DOHH2 (cell line): ENCODE results near the gene CD200R1L.

Experiments used
- H3F3A ChIP-seq: fragments of 200-600 bp; sonication (generic), shearing (Covaris generic); 2 replicates; pipeline ENCODE4 v1.6.0; 2016; ENCODE audit warnings: antibody characterized with exemption, mild to moderate bottlenecking; ENCODE audit not compliant: control insufficient read depth, insufficient read depth
- H3K27ac ChIP-seq: fragments of 200-600 bp; sonication (generic); 2 replicates; pipeline ENCODE4 v1.5.1; 2014; ENCODE audit warnings: low read depth, mild to moderate bottlenecking, low read length, moderate library complexity
- H3K27me3 ChIP-seq: fragments of 200-600 bp; sonication (generic); 2 replicates; pipeline ENCODE4 v1.6.1; 2014; ENCODE audit warnings: mild to moderate bottlenecking, low read length, mixed read lengths; ENCODE audit not compliant: control insufficient read depth
- H3K36me3 ChIP-seq: fragments of 200-600 bp; sonication (generic); 2 replicates; pipeline ENCODE4 v1.6.1; 2014; ENCODE audit warnings: mild to moderate bottlenecking, low read length, moderate library complexity, mixed read lengths; ENCODE audit not compliant: control insufficient read depth
- H3K4me1 ChIP-seq: fragments of 200-600 bp; sonication (generic); 2 replicates; pipeline ENCODE4 v1.6.1; 2014; ENCODE audit warnings: mild to moderate bottlenecking, low read length, mixed read lengths; ENCODE audit not compliant: control insufficient read depth
- H3K4me2 ChIP-seq: fragments of 200-600 bp; sonication (generic); 2 replicates; pipeline ENCODE4 v1.6.0; 2014; ENCODE audit warnings: mild to moderate bottlenecking, low read length, moderate library complexity
- H3K4me3 ChIP-seq: fragments of 200-600 bp; sonication (generic); 2 replicates; pipeline ENCODE4 v1.5.1; 2014; ENCODE audit warnings: mild to moderate bottlenecking, low read length, mixed read lengths
- H3K79me2 ChIP-seq: fragments of 200-600 bp; sonication (generic); 2 replicates; pipeline ENCODE4 v1.6.1; 2014; ENCODE audit warnings: mild to moderate bottlenecking, low read length, mixed read lengths; ENCODE audit not compliant: control insufficient read depth
- H3K9me2 ChIP-seq: fragments of 200-600 bp; sonication (generic); replicated peaks from 2 replicates; pipeline ENCODE4 v1.6.1; 2014; ENCODE audit warnings: mild to moderate bottlenecking, low read length, mixed read lengths; ENCODE audit not compliant: control insufficient read depth
- H3K9me3 ChIP-seq: fragments of 200-600 bp; sonication (generic); 2 replicates; pipeline ENCODE4 v1.6.1; 2014; ENCODE audit warnings: antibody characterized with exemption, low read length, mixed read lengths; ENCODE audit not compliant: control insufficient read depth, insufficient read depth
- H4K20me1 ChIP-seq: fragments of 200-600 bp; sonication (generic); 2 replicates; pipeline ENCODE4 v1.6.0; 2014; ENCODE audit warnings: low read depth, mild to moderate bottlenecking, antibody characterized with exemption, low read length, moderate library complexity; ENCODE audit not compliant: control insufficient read depth, insufficient read depth
- CTCF ChIP-seq: fragments of 200-600 bp; sonication (generic); IDR thresholded peaks from one replicate; pipeline ENCODE4 v1.5.1; 2014; ENCODE audit warnings: antibody characterized with exemption, mild to moderate bottlenecking, low read depth, low read length; ENCODE audit not compliant: poor library complexity, severe bottlenecking
- EZH2phosphoT487 ChIP-seq: fragments of 200-600 bp; sonication (generic); IDR thresholded peaks from 2 replicates; pipeline ENCODE4 v1.6.1; 2017; ENCODE audit warnings: borderline replicate concordance, mild to moderate bottlenecking, antibody characterized with exemption, low read length, moderate library complexity, mixed read lengths

CD200R1L gene

DNA sequence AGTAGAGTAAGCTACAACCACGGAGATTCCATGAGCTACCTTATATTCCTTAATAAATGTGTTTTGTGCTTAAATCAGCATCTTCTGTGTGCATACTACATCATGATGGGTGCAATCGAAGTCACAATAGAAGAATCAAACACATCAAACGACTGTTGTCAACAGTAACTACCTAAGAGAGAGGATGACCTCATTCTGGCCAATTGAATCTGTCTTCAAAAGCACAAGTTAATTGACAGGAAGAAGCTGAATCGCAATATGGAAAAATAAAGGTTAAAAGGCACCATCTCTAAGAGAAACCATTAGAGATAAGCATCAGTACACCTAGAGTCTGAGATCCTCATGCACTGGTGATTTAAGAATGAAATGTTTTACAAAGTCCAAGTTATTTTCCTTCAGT, 39.0 kb downstream of the CD200R1L start:
- H3K4me1 ChIP-seq, result peaks cover 12% of the 10 kb centered on the region
- H3K9me3 ChIP-seq, result no peaks in the 10 kb centered on the region
- H3K4me3 ChIP-seq, result no peak overlapping the region
- no peaks in the 10 kb centered on the region for H3K9me2 ChIP-seq
- no peak overlapping the region for H3K27ac ChIP-seq
- no peaks in the 10 kb centered on the region for H3K27me3 ChIP-seq
- H4K20me1 ChIP-seq, result no peaks in the 10 kb centered on the region
- H3K79me2 ChIP-seq, result no peaks in the 10 kb centered on the region
- no peaks in the 10 kb centered on the region for H3K36me3 ChIP-seq
- no peaks in the 10 kb centered on the region for H3F3A ChIP-seq
- no peak overlapping the region for H3K4me2 ChIP-seq
- no peak for TF ChIP-seq EZH2phosphoT487
- no peak for TF ChIP-seq CTCF

DNA sequence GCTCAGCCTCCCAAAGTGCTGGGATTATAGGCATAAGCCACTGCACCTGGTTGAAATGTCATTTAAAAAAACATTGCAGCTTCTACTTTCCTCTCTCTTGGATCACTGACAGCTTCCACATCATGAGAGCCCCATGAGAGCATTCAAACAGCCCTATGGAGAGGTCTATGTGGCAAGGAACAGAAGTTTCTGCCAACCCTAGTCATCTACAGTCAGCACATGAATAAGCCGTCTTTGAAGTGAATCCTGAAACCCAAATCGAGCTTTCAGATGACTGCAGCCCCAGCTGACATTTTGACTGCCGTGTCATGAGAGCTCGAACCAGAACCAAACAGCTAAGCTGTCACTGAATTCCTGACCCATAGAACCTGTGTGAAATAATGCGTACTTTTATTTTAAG, 39.8 kb downstream of the CD200R1L start:
- Histone ChIP-seq H3F3A (no peaks in the 10 kb centered on the region), H3K27ac (no peak overlapping the region), H3K4me1 (peaks cover 17% of the 10 kb centered on the region), H3K79me2 (no peaks in the 10 kb centered on the region), H3K36me3 (no peaks in the 10 kb centered on the region), H3K27me3 (no peaks in the 10 kb centered on the region), H3K9me3 (no peaks in the 10 kb centered on the region), H3K9me2 (no peaks in the 10 kb centered on the region), H3K4me2 (no peak overlapping the region), H4K20me1 (no peaks in the 10 kb centered on the region), H3K4me3 (no peak overlapping the region)
- no peak for TF ChIP-seq CTCF
- TF ChIP-seq EZH2phosphoT487, result no peak

GRCh38 chr3:112805126-112805525, 41.5 kb downstream of the CD200R1L start:
- TF ChIP-seq EZH2phosphoT487, result no peak
- no peak for TF ChIP-seq CTCF
- Histone ChIP-seq H3K79me2 (no peaks in the 10 kb centered on the region), H3K4me3 (no peak overlapping the region), H3K9me2 (no peaks in the 10 kb centered on the region), H3K27ac (no peak overlapping the region), H3K9me3 (no peaks in the 10 kb centered on the region), H3K36me3 (no peaks in the 10 kb centered on the region), H3K4me1 (peaks cover 17% of the 10 kb centered on the region), H4K20me1 (no peaks in the 10 kb centered on the region), H3K4me2 (no peak overlapping the region), H3K27me3 (no peaks in the 10 kb centered on the region), H3F3A (no peaks in the 10 kb centered on the region)

GRCh38 chr3:112804021-112804420, 42.6 kb downstream of the CD200R1L start:
- H3F3A ChIP-seq, result no peaks in the 10 kb centered on the region
- no peaks in the 10 kb centered on the region for H3K9me2 ChIP-seq
- no peaks in the 10 kb centered on the region for H3K36me3 ChIP-seq
- no peak overlapping the region for H3K27ac ChIP-seq
- H3K79me2 ChIP-seq, result no peaks in the 10 kb centered on the region
- H3K4me2 ChIP-seq, result no peak overlapping the region
- no peak overlapping the region for H3K4me3 ChIP-seq
- no peaks in the 10 kb centered on the region for H3K9me3 ChIP-seq
- H4K20me1 ChIP-seq, result no peaks in the 10 kb centered on the region
- H3K27me3 ChIP-seq, result no peaks in the 10 kb centered on the region
- TF ChIP-seq CTCF, result no peak
- no peak for TF ChIP-seq EZH2phosphoT487
- peaks cover 17% of the 10 kb centered on the region for H3K4me1 ChIP-seq
